H9 (cell line): ENCODE measurements around the gene DDI2. TPM values are rescaled to one million over a fixed set of nuclear protein-coding genes. Genes with fewer than 3 reads are reported as not detected.

Experiments
- DNase-seq: peaks from one replicate; pipeline ENCODE4 v3.0.0-alpha.2; 2017
- H2AFZ ChIP-seq: one replicate; pipeline ENCODE4 v1.6.1; 2013; ENCODE audit warnings: mild to moderate bottlenecking, low read length, control low read depth, moderate library complexity
- H2AK5ac ChIP-seq: 2 replicates; pipeline ENCODE4 v1.6.1; 2013; ENCODE audit warnings: low read length, control low read depth, mixed read lengths; ENCODE audit not compliant: insufficient read length
- H2BK120ac ChIP-seq: one replicate; pipeline ENCODE4 v1.6.1; 2013; ENCODE audit warnings: low read depth, mild to moderate bottlenecking, low read length, control low read depth, inconsistent platforms; ENCODE audit not compliant: poor library complexity, severe bottlenecking
- H2BK12ac ChIP-seq: 2 replicates; pipeline ENCODE4 v1.6.1; 2013; ENCODE audit warnings: low read length, control low read depth, mixed read lengths, low read depth; ENCODE audit not compliant: insufficient read length
- H2BK15ac ChIP-seq: 2 replicates; pipeline ENCODE4 v1.6.1; 2013; ENCODE audit warnings: low read depth, low read length, control low read depth
- H2BK20ac ChIP-seq: one replicate; pipeline ENCODE4 v1.6.1; 2013; ENCODE audit warnings: low read depth, mild to moderate bottlenecking, low read length, control low read depth, inconsistent platforms; ENCODE audit not compliant: poor library complexity, severe bottlenecking
- H2BK5ac ChIP-seq: 2 replicates; pipeline ENCODE4 v1.6.1; 2013; ENCODE audit warnings: low read length, control low read depth, mixed read lengths; ENCODE audit not compliant: insufficient read length
- H3K14ac ChIP-seq: 2 replicates; pipeline ENCODE4 v1.6.1; 2013; ENCODE audit warnings: low read length, control low read depth; ENCODE audit not compliant: insufficient read depth
- H3K18ac ChIP-seq: 2 replicates; pipeline ENCODE4 v1.6.1; 2013; ENCODE audit warnings: low read depth, mild to moderate bottlenecking, mixed read lengths, low read length, control low read depth; ENCODE audit not compliant: insufficient read length
- H3K23ac ChIP-seq: 2 replicates; pipeline ENCODE4 v1.6.1; 2013; ENCODE audit warnings: low read length, control low read depth, mixed read lengths, low read depth; ENCODE audit not compliant: insufficient read length
- H3K23me2 ChIP-seq: 2 replicates; pipeline ENCODE4 v1.6.1; 2013; ENCODE audit warnings: low read depth, mild to moderate bottlenecking, mixed read lengths, low read length, control low read depth; ENCODE audit not compliant: insufficient read length, poor library complexity, severe bottlenecking
- H3K27ac ChIP-seq: 2 replicates; pipeline ENCODE4 v1.5.1; 2013; ENCODE audit warnings: low read length, control low read depth, mixed read lengths, low read depth; ENCODE audit not compliant: insufficient read length
- H3K27me3 ChIP-seq: 2 replicates; pipeline ENCODE4 v1.6.1; 2013; ENCODE audit warnings: low read length, control low read depth, inconsistent platforms; ENCODE audit not compliant: insufficient read depth
- H3K4ac ChIP-seq: 2 replicates; pipeline ENCODE4 v1.6.1; 2013; ENCODE audit warnings: low read depth, mild to moderate bottlenecking, control low read depth, inconsistent platforms, low read length, moderate library complexity
- H3K4me1 ChIP-seq: 2 replicates; pipeline ENCODE4 v1.6.1; 2013; ENCODE audit warnings: low read length, control low read depth, inconsistent platforms; ENCODE audit not compliant: insufficient read depth
- H3K4me2 ChIP-seq: 2 replicates; pipeline ENCODE4 v1.6.1; 2013; ENCODE audit warnings: low read length, control low read depth, mixed read lengths; ENCODE audit not compliant: insufficient read length, insufficient read depth
- H3K56ac ChIP-seq: 2 replicates; pipeline ENCODE4 v1.6.1; 2013; ENCODE audit warnings: low read depth, mild to moderate bottlenecking, mixed read lengths, low read length, control low read depth; ENCODE audit not compliant: insufficient read length
- H3K79me1 ChIP-seq: 2 replicates; pipeline ENCODE4 v1.6.1; 2013; ENCODE audit warnings: low read depth, mild to moderate bottlenecking, moderate library complexity, low read length, control low read depth, inconsistent platforms; ENCODE audit not compliant: insufficient read depth, poor library complexity, severe bottlenecking
- H3K79me2 ChIP-seq: 2 replicates; pipeline ENCODE4 v1.6.1; 2013; ENCODE audit warnings: low read length, control low read depth, inconsistent platforms; ENCODE audit not compliant: insufficient read depth
- H3K9ac ChIP-seq: 2 replicates; pipeline ENCODE4 v1.6.1; 2013; ENCODE audit warnings: low read length, control low read depth, mixed read lengths; ENCODE audit not compliant: insufficient read length; ENCODE audit errors: extremely low read depth
- H3K9me3 ChIP-seq: one replicate; pipeline ENCODE4 v1.6.1; 2013; ENCODE audit warnings: low read depth, low read length, inconsistent platforms; ENCODE audit not compliant: control insufficient read depth
- H3T11ph ChIP-seq: one replicate; pipeline ENCODE4 v1.6.1; 2013; ENCODE audit warnings: mild to moderate bottlenecking, low read length, control low read depth, inconsistent platforms
- H4K20me1 ChIP-seq: one replicate; pipeline ENCODE4 v1.6.1; 2013; ENCODE audit not compliant: control insufficient read depth, insufficient read length, insufficient read depth
- H4K5ac ChIP-seq: 2 replicates; pipeline ENCODE4 v1.6.1; 2013; ENCODE audit warnings: low read depth, mild to moderate bottlenecking, mixed read lengths, low read length, control low read depth; ENCODE audit not compliant: insufficient read length
- H4K8ac ChIP-seq: replicated peaks from 2 replicates; pipeline ENCODE4 v1.6.1; 2013; ENCODE audit warnings: low read length, control low read depth, mixed read lengths, low read depth; ENCODE audit not compliant: insufficient read length
- H4K91ac ChIP-seq: 2 replicates; pipeline ENCODE4 v1.6.1; 2013; ENCODE audit warnings: low read depth, mild to moderate bottlenecking, moderate library complexity, mixed read lengths, low read length, control low read depth; ENCODE audit not compliant: insufficient read length
- H3K27ac Mint-ChIP-seq, 3 experiments: 2 replicates in 2 of 3; 3 replicates in 1 of 3; pipeline ENCODE4 v1.8.0; 2020 to 2021; ENCODE audit warnings: mixed read lengths in 3 of 3, mild to moderate bottlenecking in 1 of 3, moderate library complexity in 1 of 3
- H3K27me3 Mint-ChIP-seq: 2 replicates; pipeline ENCODE4 v1.8.0; 2021; ENCODE audit warnings: low read depth, mild to moderate bottlenecking, moderate library complexity, mixed read lengths
- H3K36me3 Mint-ChIP-seq, 3 experiments: 2 replicates in 2 of 3; 3 replicates in 1 of 3; pipeline ENCODE4 v1.8.0; 2020 to 2021; ENCODE audit warnings: low read depth in 3 of 3, mixed read lengths in 3 of 3; ENCODE audit not compliant: insufficient read depth in 1 of 3
- H3K4me1 Mint-ChIP-seq, 2 experiments: 2 replicates each; pipeline ENCODE4 v1.8.0; 2020; ENCODE audit warnings: mixed read lengths in 2 of 2
- H3K4me3 Mint-ChIP-seq, 2 experiments: 2 replicates in 1 of 2; 3 replicates in 1 of 2; pipeline ENCODE4 v1.8.0; 2020 to 2021; ENCODE audit warnings: mild to moderate bottlenecking in 2 of 2, mixed read lengths in 2 of 2, moderate library complexity in 1 of 2
- H3K9me3 Mint-ChIP-seq, 2 experiments: 2 replicates in 1 of 2; 3 replicates in 1 of 2; pipeline ENCODE4 v1.8.0; 2020; ENCODE audit warnings: mild to moderate bottlenecking in 2 of 2, mixed read lengths in 2 of 2, moderate library complexity in 1 of 2
- WGBS: extraction: QIAGEN DNeasy Blood & Tissue Kit; methylation state at CpG from one replicate; pipeline ENCODE4 v1.1.7; 2013; ENCODE audit warnings: missing lambda C conversion rate, low lambda C conversion rate, mixed read lengths; ENCODE audit not compliant: insufficient read length; ENCODE audit errors: extremely low coverage; 5-methylcytosine and 5-hydroxymethylcytosine counted together
- total RNA-seq: library from RNA; stranded (reverse); gene quantifications from 2 replicates; pipeline ENCODE4 v1.2.1, GENCODE V29; 2021
- TF ChIP-seq, protein P1 (sequence below): fragments of 200-600 bp; sonication (generic); conservative IDR thresholded peaks from 3 replicates; pipeline ENCODE4 v1.8.0; 2021; ENCODE audit warnings: antibody characterized with exemption, mild to moderate bottlenecking

The DDI2 gene
- total RNA-seq, 1 experiment from 2014 or later: 45.0 TPM

DNA sequence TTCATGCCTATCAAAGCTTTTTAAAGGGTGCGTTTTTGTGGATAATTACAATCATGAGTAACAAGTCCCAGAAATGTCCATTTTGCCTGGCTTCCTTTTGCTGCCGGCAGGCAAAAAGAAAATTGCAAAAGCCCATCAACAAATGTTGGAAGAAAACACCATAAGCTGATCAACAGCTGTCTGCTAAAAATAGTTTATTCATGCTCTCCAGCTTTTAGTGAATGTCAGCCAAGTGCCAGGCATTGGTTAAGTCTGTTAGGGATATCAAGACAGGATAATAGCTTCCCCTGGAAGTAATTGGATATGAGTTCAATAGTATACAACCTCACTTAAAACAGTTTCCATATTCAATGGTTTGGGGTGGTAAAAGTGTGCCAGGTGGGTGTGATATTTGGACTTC, 18.8 kb upstream of the DDI2 start:
- H4K8ac ChIP-seq: no peak overlapping the region
- Mint-ChIP-seq H3K4me1 (peaks cover 8 to 15% of the 10 kb centered on the region in 2 experiments), H3K9me3 (no peaks in the 10 kb centered on the region), H3K4me3 (no peak overlapping the region), H3K27me3 (peaks cover 11% of the 10 kb centered on the region; the same call in 1 of the 2 replicates), H3K36me3 (no peaks in the 10 kb centered on the region), H3K27ac (no peak overlapping the region)
- H3K4me2 ChIP-seq: no peak overlapping the region
- no peak overlapping the region for H2BK12ac ChIP-seq
- H4K91ac ChIP-seq: no peak overlapping the region
- H3K4ac ChIP-seq: no peak overlapping the region
- H2BK20ac ChIP-seq: no peak overlapping the region
- no peak overlapping the region for H3K9ac ChIP-seq
- H3K23me2 ChIP-seq: peaks cover 5% of the 10 kb centered on the region
- H3K56ac ChIP-seq: no peak overlapping the region
- no peak overlapping the region for H2BK15ac ChIP-seq
- WGBS: no CpG with 5 or more reads among the region's 2 CpGs
- H3T11ph ChIP-seq: no peak overlapping the region
- H2BK5ac ChIP-seq: no peak overlapping the region
- H2AK5ac ChIP-seq: no peak overlapping the region
- no peak overlapping the region for H4K5ac ChIP-seq
- no peaks in the 10 kb centered on the region for H3K9me3 ChIP-seq
- no peak for DNase-seq
- H2AFZ ChIP-seq: no peak overlapping the region
- H3K27ac ChIP-seq: no peak overlapping the region
- H3K4me1 ChIP-seq: no peaks in the 10 kb centered on the region; the same call in 1 of the 2 replicates
- H3K23ac ChIP-seq: no peak overlapping the region
- H3K79me2 ChIP-seq: no peaks in the 10 kb centered on the region
- no peak overlapping the region for H2BK120ac ChIP-seq
- TF ChIP-seq, protein P1, sequence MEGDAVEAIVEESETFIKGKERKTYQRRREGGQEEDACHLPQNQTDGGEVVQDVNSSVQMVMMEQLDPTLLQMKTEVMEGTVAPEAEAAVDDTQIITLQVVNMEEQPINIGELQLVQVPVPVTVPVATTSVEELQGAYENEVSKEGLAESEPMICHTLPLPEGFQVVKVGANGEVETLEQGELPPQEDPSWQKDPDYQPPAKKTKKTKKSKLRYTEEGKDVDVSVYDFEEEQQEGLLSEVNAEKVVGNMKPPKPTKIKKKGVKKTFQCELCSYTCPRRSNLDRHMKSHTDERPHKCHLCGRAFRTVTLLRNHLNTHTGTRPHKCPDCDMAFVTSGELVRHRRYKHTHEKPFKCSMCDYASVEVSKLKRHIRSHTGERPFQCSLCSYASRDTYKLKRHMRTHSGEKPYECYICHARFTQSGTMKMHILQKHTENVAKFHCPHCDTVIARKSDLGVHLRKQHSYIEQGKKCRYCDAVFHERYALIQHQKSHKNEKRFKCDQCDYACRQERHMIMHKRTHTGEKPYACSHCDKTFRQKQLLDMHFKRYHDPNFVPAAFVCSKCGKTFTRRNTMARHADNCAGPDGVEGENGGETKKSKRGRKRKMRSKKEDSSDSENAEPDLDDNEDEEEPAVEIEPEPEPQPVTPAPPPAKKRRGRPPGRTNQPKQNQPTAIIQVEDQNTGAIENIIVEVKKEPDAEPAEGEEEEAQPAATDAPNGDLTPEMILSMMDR: no peak
- H3K27me3 ChIP-seq: no peaks in the 10 kb centered on the region; the same call in 1 of the 2 replicates
- no peaks in the 10 kb centered on the region for H3K79me1 ChIP-seq
- H4K20me1 ChIP-seq: no peaks in the 10 kb centered on the region
- H3K18ac ChIP-seq: no peak overlapping the region
- no peak overlapping the region for H3K14ac ChIP-seq
